AG09319 (cell line): Measurements from ENCODE around the gene CDK15.

Source experiments
- DNase-seq: peaks from one replicate; pipeline ENCODE4 v3.0.0-alpha.2; 2010; ENCODE audit warnings: low read depth; ENCODE audit errors: extremely low read depth
- TF ChIP-seq, protein P1 (sequence below): IDR thresholded peaks from 2 replicates; pipeline ENCODE4 v1.5.1; 2011; ENCODE audit warnings: low read depth, mild to moderate bottlenecking, inconsistent platforms, low read length, moderate library complexity

CDK15 gene

DNA sequence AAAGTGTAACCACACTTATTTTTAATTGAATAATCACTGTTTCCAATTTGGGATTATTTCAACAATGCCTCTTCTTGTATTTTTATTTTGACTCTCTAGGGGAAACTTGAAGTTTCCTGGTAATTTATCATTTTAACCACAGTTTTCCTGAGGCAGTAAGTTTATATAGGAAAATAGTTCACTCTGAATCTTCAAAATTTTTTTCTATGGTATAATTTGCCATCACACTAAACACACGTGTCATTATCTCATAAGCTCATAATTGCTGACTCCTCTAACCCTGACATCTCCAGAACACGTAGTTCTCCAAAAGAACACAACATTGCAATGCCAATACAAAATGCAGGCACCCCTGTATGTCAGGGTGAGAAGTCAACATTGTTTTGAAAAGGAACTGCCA, 125.1 kb downstream of the CDK15 start:
- DNase-seq, result no peak
- TF ChIP-seq, protein P1, sequence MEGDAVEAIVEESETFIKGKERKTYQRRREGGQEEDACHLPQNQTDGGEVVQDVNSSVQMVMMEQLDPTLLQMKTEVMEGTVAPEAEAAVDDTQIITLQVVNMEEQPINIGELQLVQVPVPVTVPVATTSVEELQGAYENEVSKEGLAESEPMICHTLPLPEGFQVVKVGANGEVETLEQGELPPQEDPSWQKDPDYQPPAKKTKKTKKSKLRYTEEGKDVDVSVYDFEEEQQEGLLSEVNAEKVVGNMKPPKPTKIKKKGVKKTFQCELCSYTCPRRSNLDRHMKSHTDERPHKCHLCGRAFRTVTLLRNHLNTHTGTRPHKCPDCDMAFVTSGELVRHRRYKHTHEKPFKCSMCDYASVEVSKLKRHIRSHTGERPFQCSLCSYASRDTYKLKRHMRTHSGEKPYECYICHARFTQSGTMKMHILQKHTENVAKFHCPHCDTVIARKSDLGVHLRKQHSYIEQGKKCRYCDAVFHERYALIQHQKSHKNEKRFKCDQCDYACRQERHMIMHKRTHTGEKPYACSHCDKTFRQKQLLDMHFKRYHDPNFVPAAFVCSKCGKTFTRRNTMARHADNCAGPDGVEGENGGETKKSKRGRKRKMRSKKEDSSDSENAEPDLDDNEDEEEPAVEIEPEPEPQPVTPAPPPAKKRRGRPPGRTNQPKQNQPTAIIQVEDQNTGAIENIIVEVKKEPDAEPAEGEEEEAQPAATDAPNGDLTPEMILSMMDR, result no peak

DNA sequence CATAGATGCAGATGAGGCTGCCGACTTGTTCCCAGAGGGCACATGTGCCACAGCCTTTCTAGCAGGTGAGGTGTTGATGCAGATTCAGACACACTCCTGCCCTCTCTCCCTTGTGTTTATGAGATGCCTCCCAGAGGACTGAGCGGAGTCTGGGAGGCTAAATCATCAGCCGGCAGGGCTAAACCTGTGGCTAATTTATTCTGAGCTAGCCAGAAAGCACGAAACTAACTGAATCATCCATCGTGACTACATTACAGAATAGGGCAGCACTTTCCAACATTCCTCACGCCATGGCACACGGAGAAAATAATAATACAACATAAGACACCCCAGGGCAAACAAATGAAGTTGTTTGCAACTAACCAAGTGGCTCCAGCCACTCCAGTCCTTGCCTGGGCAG, 125.6 kb downstream of the CDK15 start:
- DNase-seq, result no peak
- TF ChIP-seq, protein P1, result no peak

DNA sequence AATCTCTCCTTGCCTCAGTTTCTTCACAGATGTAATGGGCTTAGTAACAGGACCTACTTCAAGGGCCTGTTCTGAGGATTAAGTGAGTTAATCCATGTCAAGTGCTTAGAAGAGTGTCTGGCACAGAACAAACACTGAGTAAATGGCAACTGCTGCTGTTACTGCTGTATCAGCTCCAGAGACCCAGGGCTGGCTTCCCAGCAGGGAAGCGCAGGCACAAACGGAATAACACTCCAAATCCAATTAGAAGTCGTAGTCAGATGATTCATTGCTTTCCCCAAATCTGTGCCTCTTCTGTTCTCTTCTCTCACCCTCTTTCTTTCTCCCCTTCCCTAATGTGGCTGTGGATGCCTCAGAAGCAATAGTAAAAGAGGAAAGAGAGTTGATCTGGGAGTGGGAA, 126.2 kb downstream of the CDK15 start:
- TF ChIP-seq, protein P1, result no peak
- DNase-seq, result no peak

DNA sequence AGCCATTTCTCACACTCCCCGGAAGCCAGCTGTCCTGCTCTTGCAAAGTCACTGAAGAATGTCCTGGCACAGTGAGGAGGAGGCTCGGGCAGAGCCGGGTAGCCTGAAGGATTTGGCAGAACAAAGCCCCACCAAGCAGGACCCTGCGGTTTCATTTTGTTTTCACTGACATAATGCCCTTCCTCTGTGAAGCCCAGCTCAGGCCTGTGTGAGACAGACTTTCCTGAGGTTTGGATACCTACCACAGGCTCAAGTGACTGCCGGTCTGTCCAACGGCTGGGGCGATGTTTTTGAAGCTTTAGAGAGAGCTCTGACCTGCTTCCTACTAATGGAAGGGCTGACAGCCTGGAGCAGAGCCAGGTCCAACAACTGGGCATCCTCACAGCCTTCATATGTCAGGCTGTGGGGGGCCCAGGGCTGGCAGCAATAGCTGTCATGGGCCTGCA, 127.5 kb downstream of the CDK15 start:
- TF ChIP-seq, protein P1, result no peak

DNA sequence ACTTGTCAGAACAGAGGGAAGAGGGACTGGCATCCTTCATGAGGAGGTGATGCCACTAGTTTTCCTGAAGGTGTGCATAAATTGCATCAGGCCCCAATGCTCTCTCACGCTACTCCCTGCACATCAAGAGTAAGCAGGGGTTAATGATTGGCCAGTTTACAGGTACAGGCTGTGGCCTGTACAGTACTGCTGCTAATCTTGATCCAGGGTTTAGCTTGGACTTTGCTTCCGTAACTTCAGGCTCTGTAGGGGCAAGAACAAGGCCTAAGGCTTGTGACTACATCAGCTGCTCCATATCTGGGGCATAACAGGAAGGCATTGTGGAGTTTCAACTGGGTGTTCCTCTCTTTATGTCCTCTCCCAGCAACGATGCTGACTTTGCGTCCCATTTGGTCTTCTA, 130.5 kb downstream of the CDK15 start:
- TF ChIP-seq, protein P1, result no peak

More for the DNA sequence above, 127.5 kb downstream of the CDK15 start:
- no peak for DNase-seq

DNA sequence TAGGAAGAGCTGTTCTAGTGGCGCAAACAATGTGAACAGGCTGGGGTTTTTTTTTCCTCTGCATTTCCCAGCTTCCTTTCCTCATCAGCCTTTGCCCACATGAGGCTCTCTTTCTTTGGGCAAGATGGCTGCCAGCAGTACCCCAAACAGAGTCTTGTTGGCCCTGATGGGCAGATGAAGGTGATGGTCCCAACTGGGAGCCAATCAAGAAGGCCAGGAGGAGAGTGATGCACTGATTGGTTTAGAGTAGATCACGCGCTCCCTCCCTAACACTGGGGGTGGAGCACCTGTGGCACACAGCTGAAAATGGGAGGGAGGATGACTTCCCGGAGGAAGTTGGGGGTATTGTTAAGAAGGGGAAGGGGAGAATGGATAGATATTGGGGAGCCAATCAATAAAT, 131.0 kb downstream of the CDK15 start:
- TF ChIP-seq, protein P1, result no peak
- no peak for DNase-seq

More for the DNA sequence above, 130.5 kb downstream of the CDK15 start:
- DNase-seq, result no peak

DNA sequence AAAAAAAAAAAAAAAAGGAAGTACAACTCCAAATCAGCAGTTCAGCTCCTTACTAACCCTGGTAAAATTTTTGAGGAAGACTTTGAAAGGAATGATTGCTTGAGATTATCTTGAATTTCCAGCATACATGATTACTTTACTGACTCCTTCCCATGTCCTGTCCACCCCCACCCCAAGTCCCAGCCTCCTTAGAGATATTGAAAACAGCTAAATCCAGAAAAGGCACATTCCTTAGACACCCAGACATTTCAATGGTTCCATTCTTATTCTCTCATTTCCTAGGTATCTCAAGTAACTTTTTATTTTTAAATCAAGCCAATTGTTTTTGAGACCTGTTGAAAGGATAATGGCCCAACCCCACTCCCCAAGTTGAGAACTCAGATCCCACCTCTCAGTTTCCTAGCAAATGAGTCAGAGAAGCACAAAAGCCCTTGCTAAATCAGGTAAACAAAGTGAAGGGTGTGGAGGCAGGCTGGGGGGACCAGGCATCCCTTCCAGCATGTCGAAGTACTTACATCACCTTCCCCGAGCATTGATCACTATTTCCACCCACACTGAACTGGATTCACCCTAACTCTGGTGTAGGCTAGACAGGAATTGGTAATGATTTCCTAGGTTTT, 131.9 kb downstream of the CDK15 start:
- TF ChIP-seq, protein P1, result no peak
- no peak for DNase-seq
